Parathyroid adenoma (tissue), 2 donors: ENCODE data around the gene ZNF385C.

Experiments used
- H2AFZ ChIP-seq: fragments of 300-600 bp; sonication (generic); one replicate; pipeline ENCODE4 v1.7.0; 2017; ENCODE audit warnings: antibody characterized with exemption, mild to moderate bottlenecking
- H3K27ac ChIP-seq: fragments of 300-600 bp; sonication (generic); one replicate; pipeline ENCODE4 v1.7.0; 2017
- H3K27me3 ChIP-seq: fragments of 300-600 bp; sonication (generic); one replicate; pipeline ENCODE4 v1.7.0; 2017; ENCODE audit warnings: low read length; ENCODE audit not compliant: control insufficient read depth, insufficient read depth
- H3K36me3 ChIP-seq: fragments of 300-600 bp; sonication (generic); one replicate; pipeline ENCODE4 v1.7.0; 2017; ENCODE audit warnings: low read length; ENCODE audit not compliant: control insufficient read depth, insufficient read depth
- H3K4me1 ChIP-seq: fragments of 300-600 bp; sonication (generic); one replicate; pipeline ENCODE4 v1.7.0; 2017; ENCODE audit warnings: control low read depth
- H3K4me2 ChIP-seq: fragments of 300-600 bp; sonication (generic); one replicate; pipeline ENCODE4 v1.7.0; 2017; ENCODE audit warnings: low read length
- H3K4me3 ChIP-seq: fragments of 300-600 bp; sonication (generic); one replicate; pipeline ENCODE4 v1.7.0; 2017; ENCODE audit warnings: low read depth, low read length
- H3K79me2 ChIP-seq: fragments of 300-600 bp; sonication (generic); one replicate; pipeline ENCODE4 v1.7.0; 2017; ENCODE audit warnings: control low read depth
- H3K9ac ChIP-seq: fragments of 300-600 bp; sonication (generic); one replicate; pipeline ENCODE4 v1.7.0; 2017; ENCODE audit warnings: mild to moderate bottlenecking
- H3K9me3 ChIP-seq: fragments of 300-600 bp; sonication (generic); one replicate; pipeline ENCODE4 v1.7.0; 2017; ENCODE audit warnings: low read length; ENCODE audit not compliant: control insufficient read depth
- TF ChIP-seq, protein P1 (sequence below): fragments of 300-600 bp; sonication (generic); IDR thresholded peaks from one replicate; pipeline ENCODE4 v1.7.0; 2017; ENCODE audit warnings: antibody characterized with exemption, mild to moderate bottlenecking
- donor health status: primary hyperparathyroidism.

Gene ZNF385C

DNA sequence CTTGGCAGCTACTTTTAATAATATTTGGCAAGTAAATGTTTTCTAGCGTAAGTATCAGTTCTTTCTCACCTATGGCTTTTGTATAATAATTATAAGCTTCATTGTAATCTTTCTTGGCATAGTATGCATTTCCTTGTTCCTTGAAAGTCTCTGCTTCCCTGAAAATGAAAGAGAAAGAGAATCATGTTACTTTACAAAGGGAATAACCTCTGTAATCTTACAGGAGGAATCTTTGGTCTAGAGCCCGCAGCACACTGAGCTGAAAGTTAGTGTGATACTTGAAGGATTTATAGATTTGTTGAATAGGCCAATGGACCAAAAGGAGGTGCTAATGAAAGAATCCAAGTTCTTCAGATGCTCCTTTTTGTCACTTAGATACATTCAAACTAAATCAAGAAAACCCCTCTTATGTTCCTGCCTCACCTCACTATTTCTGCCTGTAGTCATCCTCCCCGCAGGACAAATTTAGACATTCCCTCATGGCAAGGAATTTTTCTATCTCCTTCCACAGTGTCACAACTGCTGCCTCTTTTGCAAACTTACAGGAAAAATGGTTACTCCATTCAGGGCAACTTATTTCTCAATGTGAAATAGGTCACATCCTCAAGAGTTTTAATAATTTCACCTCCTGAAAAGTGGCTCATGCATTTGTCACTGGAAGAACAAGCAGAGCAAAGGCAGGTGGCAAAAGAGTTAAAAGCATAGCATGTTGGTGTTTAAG, 97.7 kb downstream of the ZNF385C start:
- Histone ChIP-seq H3K79me2 (peaks cover 32% of the 10 kb centered on the region), H3K4me1 (no peaks in the 10 kb centered on the region), H3K27me3 (no peaks in the 10 kb centered on the region), H3K36me3 (no peaks in the 10 kb centered on the region), H3K4me2 (no peak overlapping the region), H3K9me3 (no peaks in the 10 kb centered on the region), H3K9ac (no peak overlapping the region), H3K27ac (peak overlapping the region; percentile 29), H2AFZ (no peak overlapping the region), H3K4me3 (no peak overlapping the region)
- TF ChIP-seq, protein P1, sequence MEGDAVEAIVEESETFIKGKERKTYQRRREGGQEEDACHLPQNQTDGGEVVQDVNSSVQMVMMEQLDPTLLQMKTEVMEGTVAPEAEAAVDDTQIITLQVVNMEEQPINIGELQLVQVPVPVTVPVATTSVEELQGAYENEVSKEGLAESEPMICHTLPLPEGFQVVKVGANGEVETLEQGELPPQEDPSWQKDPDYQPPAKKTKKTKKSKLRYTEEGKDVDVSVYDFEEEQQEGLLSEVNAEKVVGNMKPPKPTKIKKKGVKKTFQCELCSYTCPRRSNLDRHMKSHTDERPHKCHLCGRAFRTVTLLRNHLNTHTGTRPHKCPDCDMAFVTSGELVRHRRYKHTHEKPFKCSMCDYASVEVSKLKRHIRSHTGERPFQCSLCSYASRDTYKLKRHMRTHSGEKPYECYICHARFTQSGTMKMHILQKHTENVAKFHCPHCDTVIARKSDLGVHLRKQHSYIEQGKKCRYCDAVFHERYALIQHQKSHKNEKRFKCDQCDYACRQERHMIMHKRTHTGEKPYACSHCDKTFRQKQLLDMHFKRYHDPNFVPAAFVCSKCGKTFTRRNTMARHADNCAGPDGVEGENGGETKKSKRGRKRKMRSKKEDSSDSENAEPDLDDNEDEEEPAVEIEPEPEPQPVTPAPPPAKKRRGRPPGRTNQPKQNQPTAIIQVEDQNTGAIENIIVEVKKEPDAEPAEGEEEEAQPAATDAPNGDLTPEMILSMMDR = no peak

DNA sequence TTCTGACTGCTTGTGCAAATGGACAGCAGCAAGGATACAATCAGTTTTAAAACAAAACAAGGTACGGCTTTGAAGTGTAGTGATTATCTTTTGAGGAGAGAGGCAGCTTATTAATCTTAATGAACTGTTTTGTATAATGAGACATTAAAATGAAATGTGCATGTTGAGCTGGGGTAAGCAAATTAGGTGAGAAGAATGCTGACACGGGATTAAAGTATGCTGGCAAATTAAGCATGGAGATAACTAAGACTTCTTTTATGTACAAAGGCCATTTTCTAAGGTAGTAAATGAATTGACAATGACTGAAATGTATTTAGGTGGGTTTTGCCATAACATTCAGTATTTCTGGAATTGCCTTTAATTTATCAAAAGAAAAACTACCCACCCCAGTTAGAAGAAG, 99.8 kb downstream of the ZNF385C start:
- Histone ChIP-seq H3K27me3 (no peaks in the 10 kb centered on the region), H3K4me3 (no peak overlapping the region), H2AFZ (no peak overlapping the region), H3K79me2 (peaks cover 19% of the 10 kb centered on the region), H3K9ac (no peak overlapping the region), H3K4me1 (no peaks in the 10 kb centered on the region), H3K9me3 (no peaks in the 10 kb centered on the region), H3K27ac (no peak overlapping the region), H3K36me3 (no peaks in the 10 kb centered on the region), H3K4me2 (no peak overlapping the region)
- TF ChIP-seq, protein P1 = no peak

DNA sequence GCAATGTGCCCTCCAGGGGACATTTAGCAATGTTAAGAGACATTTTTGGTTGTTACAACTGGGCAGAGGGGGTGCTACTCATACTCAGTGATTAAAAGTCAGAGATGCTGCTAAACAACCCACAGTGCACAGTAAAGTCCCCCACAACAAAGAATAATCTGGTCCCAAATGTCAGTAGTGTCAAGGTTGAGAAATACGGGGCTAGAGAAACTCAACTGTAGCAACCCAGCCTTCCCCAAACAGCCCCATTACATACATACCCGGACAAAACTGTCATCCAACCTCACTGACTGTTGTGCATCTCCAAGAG, 101.5 kb downstream of the ZNF385C start:
- Histone ChIP-seq H3K27me3 (no peaks in the 10 kb centered on the region), H3K9me3 (no peaks in the 10 kb centered on the region), H2AFZ (no peak overlapping the region), H3K4me2 (no peak overlapping the region), H3K4me1 (no peaks in the 10 kb centered on the region), H3K36me3 (no peaks in the 10 kb centered on the region), H3K9ac (no peak overlapping the region), H3K4me3 (no peak overlapping the region), H3K79me2 (peaks cover 7% of the 10 kb centered on the region), H3K27ac (no peak overlapping the region)
- TF ChIP-seq, protein P1 = no peak

DNA sequence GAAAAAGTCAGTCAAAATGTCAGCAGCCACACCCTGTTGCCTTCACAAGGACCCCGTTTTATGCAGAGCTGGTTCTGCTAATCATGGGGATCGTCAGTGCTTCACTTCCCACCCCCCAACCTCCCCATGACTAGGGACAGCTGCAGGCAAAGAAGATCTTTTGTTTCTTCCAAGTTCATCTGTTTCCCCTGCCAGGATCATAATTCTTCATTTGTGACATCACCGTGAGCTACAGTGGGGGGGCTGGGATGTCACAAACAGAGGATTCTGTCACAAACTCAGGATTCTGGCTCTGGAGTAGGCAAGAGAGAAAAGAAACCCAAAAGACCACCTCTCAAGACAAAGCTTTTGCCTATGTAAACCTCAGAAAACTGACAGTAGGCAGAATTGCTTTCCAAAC, 105.7 kb downstream of the ZNF385C start:
- Histone ChIP-seq H3K9ac (no peak overlapping the region), H3K27ac (no peak overlapping the region), H3K36me3 (no peaks in the 10 kb centered on the region), H2AFZ (no peak overlapping the region), H3K4me2 (no peak overlapping the region), H3K4me3 (no peak overlapping the region), H3K79me2 (peaks cover 3% of the 10 kb centered on the region), H3K9me3 (no peaks in the 10 kb centered on the region), H3K27me3 (no peaks in the 10 kb centered on the region), H3K4me1 (no peaks in the 10 kb centered on the region)
- TF ChIP-seq, protein P1 = no peak
